CD14-positive monocyte (primary cell): ENCODE results near the gene PHLPP1. TPM values are rescaled to one million over a fixed set of nuclear protein-coding genes. Genes with fewer than 3 reads are reported as not detected.

Source experiments
- DNase-seq, 3 donors: peaks; one replicate each; pipeline ENCODE4 v3.0.0-alpha.2; 2011 to 2022
- H2AFZ ChIP-seq: 2 replicates; pipeline ENCODE4 v1.6.0; 2012; ENCODE audit warnings: mild to moderate bottlenecking, low read depth, low read length, inconsistent platforms; ENCODE audit not compliant: insufficient read depth, poor library complexity, severe bottlenecking
- H3K27ac ChIP-seq, 2 donors: 1 replicate in 1 of 2; 2 replicates in 1 of 2; pipeline ENCODE4 v1.5.1; 2012 to 2013; ENCODE audit warnings: low read length in 2 of 2, control low read depth in 1 of 2, inconsistent platforms in 1 of 2, low read depth in 1 of 2, mild to moderate bottlenecking in 1 of 2
- H3K27me3 ChIP-seq, 2 donors: one replicate each; pipeline versions ENCODE4 v1.6.0 to v1.6.1; 2011 to 2013; ENCODE audit warnings: low read length in 2 of 2; ENCODE audit not compliant: control insufficient read depth in 2 of 2, insufficient read depth in 2 of 2
- H3K36me3 ChIP-seq, 2 donors: replicated peaks in 1 of 2; 1 replicate in 1 of 2; 2 replicates in 1 of 2; pipeline versions ENCODE4 v1.5.1 to v1.6.1; 2012 to 2013; ENCODE audit warnings: low read length in 2 of 2, control low read depth in 1 of 2, inconsistent platforms in 1 of 2, mild to moderate bottlenecking in 1 of 2; ENCODE audit not compliant: insufficient read depth in 2 of 2, control insufficient read depth in 1 of 2
- H3K4me1 ChIP-seq, 2 donors: 1 replicate in 1 of 2; 2 replicates in 1 of 2; pipeline versions ENCODE4 v1.5.1 to v1.6.1; 2012 to 2013; ENCODE audit warnings: low read length in 2 of 2, control low read depth in 1 of 2, inconsistent platforms in 1 of 2, mild to moderate bottlenecking in 1 of 2, moderate library complexity in 1 of 2; ENCODE audit not compliant: insufficient read depth in 2 of 2, control insufficient read depth in 1 of 2
- H3K4me2 ChIP-seq: replicated peaks from 2 replicates; pipeline ENCODE3; 2012; ENCODE audit warnings: low read length, moderate library complexity, mild to moderate bottlenecking; ENCODE audit not compliant: poor library complexity, severe bottlenecking; ENCODE audit errors: extremely low read depth
- H3K4me3 ChIP-seq, 3 experiments: fragments of 200-600 bp in 1 of 3; sonication (generic) in 1 of 3; replicated peaks in 1 of 3; 1 replicate in 2 of 3; 2 replicates in 1 of 3; pipeline ENCODE4 v1.5.1; 2011 to 2013; ENCODE audit warnings: low read length in 3 of 3, mild to moderate bottlenecking in 3 of 3, control low read depth in 2 of 3, low read depth in 2 of 3, inconsistent platforms in 1 of 3, moderate library complexity in 1 of 3
- H3K79me2 ChIP-seq: 2 replicates; pipeline ENCODE4 v1.6.0; 2012; ENCODE audit warnings: mild to moderate bottlenecking, control low read depth, inconsistent platforms, low read length, moderate library complexity; ENCODE audit not compliant: insufficient read depth
- H3K9ac ChIP-seq: 2 replicates; pipeline ENCODE4 v1.6.0; 2017; ENCODE audit warnings: low read length, mild to moderate bottlenecking; ENCODE audit not compliant: insufficient read depth, poor library complexity, severe bottlenecking
- H3K9me3 ChIP-seq, 2 donors: replicated peaks in 1 of 2; 1 replicate in 1 of 2; 2 replicates in 1 of 2; pipeline versions ENCODE4 v1.5.1 to v1.6.1; 2012 to 2013; ENCODE audit warnings: low read length in 2 of 2, control low read depth in 1 of 2; ENCODE audit not compliant: control insufficient read depth in 1 of 2, insufficient read depth in 1 of 2
- H4K20me1 ChIP-seq: 2 replicates; pipeline ENCODE4 v1.6.0; 2012; ENCODE audit warnings: mild to moderate bottlenecking, low read length, control low read depth, moderate library complexity; ENCODE audit not compliant: insufficient read depth
- H3K27ac Mint-ChIP-seq, 7 donors: one replicate each; pipeline ENCODE4 v1.8.0; 2020; ENCODE audit warnings: mild to moderate bottlenecking in 7 of 7, mixed read lengths in 7 of 7, moderate library complexity in 6 of 7, inconsistent platforms in 2 of 7
- H3K27me3 Mint-ChIP-seq, 3 donors: one replicate each; pipeline ENCODE4 v1.8.0; 2021 to 2022; ENCODE audit warnings: low read depth in 3 of 3, mild to moderate bottlenecking in 3 of 3, mixed read lengths in 3 of 3, moderate library complexity in 3 of 3, inconsistent platforms in 1 of 3
- H3K36me3 Mint-ChIP-seq, 2 donors: one replicate each; pipeline ENCODE4 v1.8.0; 2020; ENCODE audit warnings: mixed read lengths in 2 of 2, inconsistent platforms in 1 of 2, mild to moderate bottlenecking in 1 of 2
- H3K4me1 Mint-ChIP-seq: one replicate; pipeline ENCODE4 v1.8.0; 2020; ENCODE audit warnings: mild to moderate bottlenecking, mixed read lengths
- H3K4me3 Mint-ChIP-seq, 2 donors: one replicate each; pipeline ENCODE4 v1.8.0; 2020; ENCODE audit warnings: mild to moderate bottlenecking in 2 of 2, mixed read lengths in 2 of 2, moderate library complexity in 1 of 2
- H3K9me3 Mint-ChIP-seq, 7 donors: one replicate each; pipeline ENCODE4 v1.8.0; 2020 to 2022; ENCODE audit warnings: mixed read lengths in 7 of 7, mild to moderate bottlenecking in 6 of 7, moderate library complexity in 6 of 7, inconsistent platforms in 2 of 7
- WGBS: methylation state at CpG from one replicate; pipeline ENCODE4 v1.1.5; 2013; ENCODE audit warnings: missing lambda C conversion rate; ENCODE audit not compliant: insufficient coverage; 5-methylcytosine and 5-hydroxymethylcytosine counted together
- intact Hi-C, 2 donors: fragments of 100-400 bp; cut with micrococcal nuclease; formaldehyde crosslinking; loops; one replicate each; pipeline versions ENCODE4 v1.15.0 to v1.15.1; 2023
- polyA plus RNA-seq, 3 donors: library from polyadenylated mRNA; depleted of rRNA in 1 of 3; unstranded in 2 of 3; stranded (reverse) in 1 of 3; fragments of 300-500 nt in 2 of 3; fragments of >200 nt in 1 of 3; fragmentation: Illumina TruSeq in 2 of 3; gene quantifications; 1 replicate in 2 of 3; 2 replicates in 1 of 3; pipeline ENCODE4 v1.2.3, GENCODE V29; 2012 to 2021
- TF ChIP-seq, protein P1 (sequence below): fragments of 200-600 bp; IDR thresholded peaks from one replicate; pipeline ENCODE4 v1.8.0; 2022; ENCODE audit warnings: antibody characterized with exemption, mild to moderate bottlenecking

The PHLPP1 gene
- polyA plus RNA-seq, 3 donors, result 0.04 to 2.0 (median 0.55) TPM

DNA sequence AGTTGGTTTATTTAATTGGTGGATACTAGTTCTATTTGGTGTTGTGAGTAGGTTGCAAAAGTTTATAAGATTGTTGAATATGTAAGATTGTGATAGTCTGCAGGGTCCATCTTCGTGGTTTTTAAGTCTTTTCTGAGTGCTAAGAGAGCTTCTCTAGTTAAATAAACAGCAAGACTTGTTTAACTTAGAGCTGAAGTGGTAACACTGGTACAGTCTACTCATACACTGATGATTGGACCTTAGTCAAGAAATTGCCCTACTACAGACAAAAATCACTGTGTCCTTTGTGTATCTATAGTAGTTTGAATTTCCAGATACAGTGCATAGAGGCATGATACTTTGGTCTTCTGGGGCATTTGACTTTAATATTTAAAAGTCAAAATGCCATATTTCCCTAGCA is 94.6 kb downstream of the PHLPP1 start:
- Histone ChIP-seq H4K20me1 (no peaks in the 10 kb centered on the region), H3K36me3 (no peaks in the 10 kb centered on the region), H3K27ac (no peak overlapping the region), H2AFZ (no peak overlapping the region), H3K9me3 (no peaks in the 10 kb centered on the region), H3K4me1 (peaks cover 10 to 13% of the 10 kb centered on the region in 2 donors), H3K4me3 (no peak overlapping the region), H3K79me2 (no peaks in the 10 kb centered on the region), H3K9ac (no peak overlapping the region), H3K4me2 (no peak overlapping the region), H3K27me3 (no peaks in the 10 kb centered on the region)
- no peak overlapping the region for H3K4me3 Mint-ChIP-seq
- intact Hi-C loops, result no loop called here
- H3K27me3 Mint-ChIP-seq, result no peaks in the 10 kb centered on the region
- peaks cover 15% of the 10 kb centered on the region for H3K4me1 Mint-ChIP-seq
- no peak for DNase-seq
- WGBS, result no CpG with 5 or more reads among the region's 1 CpG
- no peak overlapping the region for H3K27ac Mint-ChIP-seq
- TF ChIP-seq, protein P1, sequence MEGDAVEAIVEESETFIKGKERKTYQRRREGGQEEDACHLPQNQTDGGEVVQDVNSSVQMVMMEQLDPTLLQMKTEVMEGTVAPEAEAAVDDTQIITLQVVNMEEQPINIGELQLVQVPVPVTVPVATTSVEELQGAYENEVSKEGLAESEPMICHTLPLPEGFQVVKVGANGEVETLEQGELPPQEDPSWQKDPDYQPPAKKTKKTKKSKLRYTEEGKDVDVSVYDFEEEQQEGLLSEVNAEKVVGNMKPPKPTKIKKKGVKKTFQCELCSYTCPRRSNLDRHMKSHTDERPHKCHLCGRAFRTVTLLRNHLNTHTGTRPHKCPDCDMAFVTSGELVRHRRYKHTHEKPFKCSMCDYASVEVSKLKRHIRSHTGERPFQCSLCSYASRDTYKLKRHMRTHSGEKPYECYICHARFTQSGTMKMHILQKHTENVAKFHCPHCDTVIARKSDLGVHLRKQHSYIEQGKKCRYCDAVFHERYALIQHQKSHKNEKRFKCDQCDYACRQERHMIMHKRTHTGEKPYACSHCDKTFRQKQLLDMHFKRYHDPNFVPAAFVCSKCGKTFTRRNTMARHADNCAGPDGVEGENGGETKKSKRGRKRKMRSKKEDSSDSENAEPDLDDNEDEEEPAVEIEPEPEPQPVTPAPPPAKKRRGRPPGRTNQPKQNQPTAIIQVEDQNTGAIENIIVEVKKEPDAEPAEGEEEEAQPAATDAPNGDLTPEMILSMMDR, result no peak
- no peaks in the 10 kb centered on the region for H3K36me3 Mint-ChIP-seq
- H3K9me3 Mint-ChIP-seq, result peaks cover 0 to 2% (median 0%) of the 10 kb centered on the region in 7 donors

DNA sequence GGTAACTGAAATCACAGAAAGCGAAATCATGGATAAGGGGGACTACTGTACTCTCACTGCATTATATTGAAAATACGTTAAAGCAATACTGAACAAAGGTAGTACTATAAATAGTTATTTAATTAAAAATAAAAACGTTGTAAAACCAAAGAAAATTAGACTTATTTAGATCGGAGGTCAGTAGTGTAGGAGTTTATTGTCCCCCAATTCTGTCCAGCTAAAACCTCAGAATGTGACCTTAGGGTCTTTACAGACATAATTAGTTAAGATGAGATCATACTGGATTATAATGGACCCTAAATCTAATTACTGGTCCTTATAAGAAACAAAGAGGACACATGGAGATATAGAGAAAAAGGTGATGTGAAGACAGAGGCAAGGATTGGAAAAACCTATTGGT is 95.3 kb downstream of the PHLPP1 start:
- Histone ChIP-seq H4K20me1 (no peaks in the 10 kb centered on the region), H2AFZ (no peak overlapping the region), H3K9me3 (no peaks in the 10 kb centered on the region), H3K4me3 (no peak overlapping the region), H3K4me1 (peaks cover 17 to 20% of the 10 kb centered on the region in 2 donors), H3K79me2 (no peaks in the 10 kb centered on the region), H3K27me3 (no peaks in the 10 kb centered on the region), H3K9ac (no peak overlapping the region), H3K4me2 (no peak overlapping the region), H3K27ac (no peak overlapping the region), H3K36me3 (no peaks in the 10 kb centered on the region)
- H3K27ac Mint-ChIP-seq, result no peak overlapping the region
- DNase-seq, result no peak
- H3K4me1 Mint-ChIP-seq, result peaks cover 23% of the 10 kb centered on the region
- WGBS, result no CpG with 5 or more reads among the region's 4 CpGs
- H3K4me3 Mint-ChIP-seq, result no peak overlapping the region
- TF ChIP-seq, protein P1, result no peak
- H3K36me3 Mint-ChIP-seq, result no peaks in the 10 kb centered on the region
- intact Hi-C loops, result no loop called here
- peaks cover 0 to 3% (median 2%) of the 10 kb centered on the region in 3 donors for H3K27me3 Mint-ChIP-seq
- H3K9me3 Mint-ChIP-seq, result no peaks in the 10 kb centered on the region
